GM18517 (cell line): Measurements from ENCODE around the gene SHKBP1.
"Not testable (repeated sequence)": the region's sequence is repeated elsewhere in the genome, so short reads cannot be mapped to it uniquely, and the experiment has no call there.

Experiments
- ATAC-seq: cut with Tn5 transposase; IDR thresholded peaks from one replicate; pipeline ENCODE4 v1.9.1; 2021; ENCODE audit warnings: mild to moderate bottlenecking, moderate library complexity; ENCODE audit not compliant: unreplicated experiment

Gene SHKBP1

GRCh38 chr19:40584007-40584406, 7.3 kb downstream of the SHKBP1 start:
- ATAC-seq: no peak

DNA sequence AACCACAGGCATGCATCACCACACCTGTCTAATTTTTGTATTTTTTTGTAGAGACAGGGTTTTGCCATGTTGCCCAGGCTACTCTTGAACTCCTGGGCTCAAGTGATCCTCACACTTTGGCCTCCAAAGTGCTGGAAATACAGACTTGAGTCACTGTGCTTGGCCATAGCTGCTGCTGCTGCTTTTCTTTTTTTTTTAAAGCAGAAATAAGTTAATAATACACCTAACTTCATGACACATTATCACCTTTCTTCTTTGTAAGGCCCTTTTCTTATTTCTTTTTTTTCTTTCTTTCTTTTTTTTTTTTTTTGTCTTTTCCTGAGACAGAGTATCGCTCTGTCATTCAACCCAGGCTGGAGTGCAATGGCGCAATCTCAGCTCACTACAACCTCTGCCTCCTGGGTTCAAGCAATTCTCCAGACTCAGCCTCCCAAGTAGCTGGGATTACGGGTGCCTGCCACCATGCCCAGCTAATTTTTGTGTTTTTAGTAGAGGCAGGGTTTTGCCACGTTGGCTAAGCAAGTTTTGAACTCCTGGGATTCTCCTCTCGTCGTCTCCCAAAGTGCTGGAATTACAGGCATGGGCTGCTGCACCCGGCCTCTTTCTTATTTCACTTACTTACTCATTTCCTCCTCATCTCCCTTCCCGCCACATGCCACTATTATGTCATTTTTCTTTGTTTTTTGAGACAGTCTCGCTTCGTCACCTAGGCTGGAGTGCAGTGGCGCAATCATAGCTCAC, 8.7 kb downstream of the SHKBP1 start:
- ATAC-seq: no peak

GRCh38 chr19:40585982-40586422, 9.3 kb downstream of the SHKBP1 start:
- ATAC-seq: no peak

DNA sequence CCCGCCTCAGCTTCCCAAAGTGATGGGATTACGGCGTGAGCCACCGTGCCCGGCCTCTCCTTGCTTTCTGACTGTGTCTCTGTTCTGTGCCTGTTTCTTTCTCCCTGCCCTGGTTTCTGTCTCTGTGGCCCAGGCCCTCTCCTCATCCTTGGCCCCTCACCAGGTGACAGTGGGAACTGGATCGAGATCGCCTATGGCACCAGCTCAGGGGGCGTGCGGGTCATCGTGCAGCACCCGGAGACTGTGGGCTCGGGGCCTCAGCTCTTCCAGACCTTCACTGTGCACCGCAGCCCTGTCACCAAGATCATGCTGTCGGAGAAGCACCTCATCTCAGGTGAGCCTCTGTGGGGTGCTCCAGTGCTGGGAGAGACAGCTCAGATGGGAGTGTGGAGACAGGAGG, 9.9 kb downstream of the SHKBP1 start:
- no peak for ATAC-seq

DNA sequence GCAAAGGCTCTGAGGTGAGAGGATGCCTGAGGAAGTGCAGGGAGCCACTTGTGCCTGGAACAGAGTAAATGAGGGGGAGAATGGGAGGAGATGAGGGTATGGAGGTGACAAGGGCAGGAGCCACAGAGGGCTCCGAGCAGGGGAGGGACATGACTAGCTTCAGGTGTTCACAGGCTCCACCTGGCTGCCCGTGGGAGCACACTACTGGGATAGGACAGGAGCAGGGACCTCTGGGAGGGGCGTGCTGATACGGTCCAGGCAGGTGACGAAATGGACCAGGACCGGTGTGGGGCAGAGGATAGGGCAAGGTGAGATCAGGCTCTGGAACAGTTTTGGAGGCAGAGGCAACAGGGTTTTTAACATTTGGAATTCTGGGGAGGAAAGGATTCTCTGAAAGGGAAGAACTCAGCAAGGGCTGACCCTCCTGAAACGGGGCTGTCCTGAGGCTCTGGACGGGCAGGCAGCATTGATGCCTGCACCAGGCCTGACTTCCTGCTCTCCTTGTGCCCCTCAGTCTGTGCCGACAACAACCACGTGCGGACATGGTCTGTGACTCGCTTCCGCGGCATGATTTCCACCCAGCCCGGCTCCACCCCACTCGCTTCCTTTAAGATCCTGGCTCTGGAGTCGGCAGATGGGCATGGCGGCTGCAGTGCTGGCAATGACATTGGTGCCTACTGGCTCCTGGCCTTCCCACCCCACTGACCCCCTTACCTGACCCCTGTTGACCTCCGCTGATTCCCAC, 11.6 kb downstream of the SHKBP1 start:
- no peak for ATAC-seq

DNA sequence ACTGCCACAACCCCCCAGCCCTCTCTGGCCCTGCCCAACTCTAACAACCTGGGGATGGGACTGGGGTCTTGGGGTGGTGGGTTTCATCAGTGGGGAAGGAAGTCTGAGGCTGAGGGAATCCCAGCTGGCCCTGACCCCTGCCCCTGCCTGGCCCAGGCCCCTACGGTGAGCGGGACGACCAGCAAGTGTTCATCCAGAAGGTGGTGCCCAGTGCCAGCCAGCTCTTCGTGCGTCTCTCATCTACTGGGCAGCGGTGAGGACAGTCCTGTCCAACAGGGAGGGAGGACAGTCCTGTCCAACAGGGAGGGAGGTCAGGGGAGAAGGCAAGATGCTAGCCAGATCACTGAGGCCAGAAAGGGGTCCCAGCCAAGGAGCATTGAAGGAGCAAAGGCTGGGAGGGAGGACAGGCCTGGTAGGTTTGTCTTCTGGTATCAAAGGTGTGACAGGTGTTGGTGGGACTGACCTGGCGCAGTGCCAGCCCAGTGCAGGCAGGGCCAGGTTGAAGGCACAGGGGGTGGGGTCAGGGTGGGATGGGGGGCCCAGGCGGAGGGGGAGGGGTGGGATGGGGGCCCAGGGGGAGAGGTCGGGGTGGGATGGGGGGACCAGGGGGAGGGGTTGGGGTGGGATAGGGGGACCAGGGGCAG, 12.4 kb downstream of the SHKBP1 start:
- ATAC-seq: no peak

DNA sequence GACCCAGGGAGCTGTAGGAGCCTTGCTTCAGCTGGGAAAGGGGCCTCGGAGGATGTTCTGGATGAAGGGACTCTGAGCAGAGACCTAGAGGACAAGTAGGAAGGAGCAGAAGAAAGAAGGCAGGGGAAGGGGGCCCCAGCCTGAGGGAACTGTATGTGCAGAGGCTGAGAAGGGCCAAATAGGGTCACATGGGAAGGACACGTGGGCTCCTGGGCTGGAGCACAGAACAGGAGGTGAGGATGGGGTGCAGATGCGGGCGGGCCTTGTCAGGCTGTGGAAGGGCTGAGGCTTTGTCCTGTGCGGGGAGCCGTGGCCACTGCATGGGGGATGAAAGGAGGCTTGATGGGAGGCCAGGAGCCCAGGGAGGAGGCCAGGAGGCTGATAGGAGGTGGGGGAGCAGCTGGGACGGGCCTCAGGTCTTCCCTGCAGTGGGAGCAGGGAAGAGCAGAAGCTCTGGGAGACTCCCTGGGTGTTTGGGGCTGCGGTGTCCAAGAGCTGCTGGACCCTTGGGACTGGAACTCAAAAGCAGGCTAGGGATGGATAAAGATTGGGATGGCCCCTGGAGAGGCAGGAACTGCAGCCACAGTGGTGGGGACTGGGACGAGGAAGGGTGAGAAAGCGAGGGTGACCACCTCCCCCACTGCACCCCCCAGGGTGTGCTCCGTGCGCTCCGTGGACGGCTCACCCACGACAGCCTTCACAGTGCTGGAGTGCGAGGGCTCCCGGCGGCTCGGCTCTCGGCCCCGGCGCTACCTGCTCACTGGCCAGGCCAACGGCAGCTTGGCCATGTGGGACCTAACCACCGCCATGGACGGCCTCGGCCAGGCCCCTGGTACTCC, 13.1 kb downstream of the SHKBP1 start:
- ATAC-seq: no peak

- no peak for ATAC-seq
Measured at GRCh38 chr19:40590464-40591265, 14.0 kb downstream of the SHKBP1 start.

DNA sequence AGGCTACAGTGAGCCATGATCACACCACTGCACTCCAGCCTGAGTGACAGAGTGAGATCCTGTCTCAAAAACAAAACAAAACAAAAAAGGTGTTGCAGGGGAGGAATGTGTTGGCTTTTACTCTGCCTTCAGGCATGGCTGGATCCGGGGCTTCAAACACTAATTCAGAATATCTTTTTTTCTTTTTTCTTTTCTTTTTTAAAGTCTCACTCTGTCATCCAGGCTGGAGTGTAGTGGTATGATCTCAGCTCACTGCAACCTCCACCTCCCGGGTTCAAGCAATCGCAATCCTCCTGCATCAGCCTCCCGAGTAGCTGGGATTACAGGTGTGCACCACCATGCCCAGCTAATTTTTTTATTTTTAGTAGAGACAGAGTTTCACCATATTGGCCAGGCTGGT, 15.1 kb downstream of the SHKBP1 start:
- not testable (repeated sequence) for ATAC-seq

- no peak for ATAC-seq
Measured at GRCh38 chr19:40592170-40592569, 15.5 kb downstream of the SHKBP1 start.

DNA sequence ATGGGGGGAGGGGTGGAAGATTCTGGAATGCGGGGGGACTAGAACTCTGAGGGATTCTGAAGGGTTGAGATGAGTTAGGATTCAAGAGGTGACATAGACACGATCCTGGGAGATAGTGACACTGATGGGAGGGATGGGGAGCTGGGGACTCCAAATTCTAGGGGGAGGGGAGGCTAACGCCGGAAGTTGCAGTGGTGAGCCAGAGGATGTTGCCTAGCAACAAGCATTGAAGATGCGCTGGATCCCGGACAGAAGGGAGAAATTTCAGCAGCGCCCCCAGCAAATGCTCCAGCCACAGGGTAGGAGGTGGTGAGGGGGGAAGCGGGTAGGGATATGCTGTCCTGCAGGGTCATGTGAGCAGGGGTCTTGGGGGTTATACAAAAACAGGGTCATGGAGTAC, 17.6 kb downstream of the SHKBP1 start:
- no peak for ATAC-seq

- no peak for ATAC-seq
Measured at GRCh38 chr19:40594657-40595091, 18.0 kb downstream of the SHKBP1 start.

DNA sequence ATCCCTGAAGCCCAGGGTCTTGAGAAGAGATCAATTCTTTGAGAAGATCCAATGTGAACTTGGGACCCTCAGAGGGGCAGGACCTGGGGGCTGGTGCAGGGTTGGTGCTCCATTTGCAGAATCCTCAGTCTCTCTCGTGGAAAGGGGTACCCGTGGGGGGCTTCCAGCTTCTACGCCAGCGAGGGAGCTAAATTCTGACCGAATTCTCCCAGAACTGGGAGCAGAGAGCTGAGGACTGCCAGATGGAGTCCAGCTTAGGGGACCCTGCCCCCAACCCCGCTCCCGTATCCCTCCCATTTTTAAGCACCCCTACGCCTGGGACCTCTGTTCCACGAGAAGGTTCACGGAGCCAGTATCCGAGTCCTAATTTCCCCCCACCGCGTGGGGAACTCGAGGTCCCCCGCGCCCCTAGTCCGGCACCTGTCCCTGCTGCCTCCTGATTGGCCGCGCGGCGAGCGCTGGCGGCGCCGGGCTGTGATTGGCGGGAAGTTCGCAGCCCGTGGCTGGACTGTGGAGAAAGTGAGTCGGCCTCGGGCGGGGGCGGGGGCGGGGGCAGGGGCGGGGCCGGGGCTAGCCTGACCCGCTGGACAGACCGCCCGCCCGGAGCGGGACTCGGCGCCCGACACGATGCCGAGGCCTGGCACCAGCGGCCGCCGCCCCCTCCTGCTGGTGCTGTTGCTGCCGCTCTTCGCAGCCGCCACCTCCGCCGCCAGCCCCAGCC, 20.1 kb downstream of the SHKBP1 start:
- ATAC-seq: no peak

DNA sequence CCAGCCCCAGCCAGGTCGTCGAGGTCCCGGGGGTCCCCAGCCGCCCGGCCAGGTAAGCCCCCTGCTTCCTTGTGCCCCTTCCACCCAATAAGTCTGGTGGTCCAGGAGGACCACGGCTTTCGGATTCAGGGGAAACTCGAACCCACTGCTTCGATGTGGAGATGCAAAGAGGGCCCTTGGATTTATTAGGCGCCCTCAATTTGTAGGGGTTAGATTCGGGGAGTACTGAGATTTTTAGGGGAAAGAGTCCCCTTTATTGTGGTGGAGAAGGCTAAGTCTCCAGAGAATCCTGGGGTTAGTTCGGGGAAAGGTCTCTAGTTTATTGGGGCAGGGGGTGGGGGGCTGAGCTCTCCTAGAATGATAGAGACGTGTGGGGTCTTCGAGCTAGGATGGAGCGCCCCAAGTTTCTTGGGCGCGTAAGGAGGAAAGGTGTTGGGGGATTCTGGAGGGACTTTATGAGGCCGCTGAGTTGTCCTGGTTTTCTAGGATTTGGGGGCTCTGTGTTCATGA, 20.7 kb downstream of the SHKBP1 start:
- ATAC-seq: no peak

DNA sequence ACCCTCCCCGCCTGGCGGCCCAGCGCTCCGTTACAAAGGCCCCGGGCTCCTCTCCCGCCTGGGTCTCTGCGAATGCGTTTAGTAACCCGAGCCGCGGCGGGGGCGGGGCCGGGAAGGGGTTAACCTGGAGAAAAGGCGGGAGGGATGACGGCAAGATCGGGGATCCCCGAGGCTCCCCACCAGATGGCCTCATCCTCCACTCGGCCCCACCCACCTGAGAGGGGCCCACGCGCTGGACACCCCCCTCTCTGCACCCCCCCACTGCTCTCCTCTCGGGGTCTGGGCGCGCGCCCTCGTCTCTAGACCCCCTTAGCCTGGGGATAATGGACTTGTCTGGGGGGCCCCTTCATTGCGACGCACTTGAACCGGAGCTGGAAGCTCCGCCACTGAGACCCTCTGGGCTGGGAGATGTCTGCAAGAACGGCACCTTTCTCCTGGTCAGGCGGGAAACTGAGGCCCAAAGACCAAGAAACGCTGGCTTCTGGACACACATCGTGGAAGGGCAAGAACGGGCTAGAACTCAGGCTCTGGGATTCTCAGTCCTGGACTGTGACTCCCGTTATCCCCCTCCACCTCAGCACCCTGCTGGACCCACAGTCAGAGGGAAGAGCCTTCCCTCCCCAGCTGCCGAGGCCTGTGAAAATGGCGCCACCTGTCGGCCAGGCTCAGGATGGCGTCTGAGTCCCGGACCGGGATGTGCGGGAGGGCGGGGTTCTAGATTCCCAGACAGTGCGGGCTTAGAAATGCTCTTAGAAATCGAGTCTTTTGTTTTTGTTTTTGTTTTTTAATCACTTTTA, 21.6 kb downstream of the SHKBP1 start:
- ATAC-seq: no peak

DNA sequence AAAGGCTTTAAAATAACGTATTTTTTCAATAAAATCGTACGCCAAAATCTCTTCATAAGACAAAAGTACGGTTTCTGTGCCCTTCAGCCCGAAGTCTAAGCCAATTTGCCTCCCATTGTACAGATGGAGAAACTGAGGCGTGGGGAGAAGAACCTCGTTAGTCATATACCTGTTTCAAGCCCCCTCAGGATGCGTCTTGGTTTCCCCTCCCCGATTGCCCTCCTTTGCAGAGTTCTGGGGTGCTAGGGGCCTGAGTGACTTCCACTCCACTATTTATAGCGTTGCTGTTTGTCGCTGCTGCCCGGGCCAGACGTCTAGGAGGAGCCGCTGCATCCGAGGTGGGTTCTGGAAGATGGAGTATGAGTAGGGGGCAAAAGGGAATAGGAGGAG, 22.2 kb downstream of the SHKBP1 start:
- no peak for ATAC-seq

- ATAC-seq: no peak
Measured at GRCh38 chr19:40599331-40599901, 22.7 kb downstream of the SHKBP1 start.

- ATAC-seq: no peak
Measured at GRCh38 chr19:40599902-40600569, 23.4 kb downstream of the SHKBP1 start.
